ENCODE results near the gene NHLRC1.

Gene NHLRC1

DNA sequence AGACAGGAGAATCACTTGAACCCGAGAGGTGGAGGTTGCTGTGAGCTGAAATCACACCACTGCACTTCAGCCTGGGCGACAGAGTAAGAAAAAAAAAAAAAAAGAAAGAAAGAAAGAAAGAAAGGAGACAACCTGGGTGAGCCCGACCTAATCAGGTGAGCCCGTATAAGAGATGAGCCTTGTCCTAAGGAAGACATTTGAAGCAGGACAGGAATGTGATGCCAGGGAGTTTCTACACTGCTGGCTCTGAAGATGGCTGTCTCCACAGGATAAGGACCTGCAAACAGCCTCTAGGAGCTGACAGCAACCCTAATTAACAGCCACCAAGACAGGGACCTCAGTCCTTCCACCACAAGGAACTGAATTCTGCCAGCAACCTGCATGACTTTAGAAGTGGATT, 41.9 kb downstream of the NHLRC1 start:
- DNase-seq, result no peak

- DNase-seq, result no peak
Measured at GRCh38 chr6:18078866-18079265, 43.6 kb downstream of the NHLRC1 start.

DNA sequence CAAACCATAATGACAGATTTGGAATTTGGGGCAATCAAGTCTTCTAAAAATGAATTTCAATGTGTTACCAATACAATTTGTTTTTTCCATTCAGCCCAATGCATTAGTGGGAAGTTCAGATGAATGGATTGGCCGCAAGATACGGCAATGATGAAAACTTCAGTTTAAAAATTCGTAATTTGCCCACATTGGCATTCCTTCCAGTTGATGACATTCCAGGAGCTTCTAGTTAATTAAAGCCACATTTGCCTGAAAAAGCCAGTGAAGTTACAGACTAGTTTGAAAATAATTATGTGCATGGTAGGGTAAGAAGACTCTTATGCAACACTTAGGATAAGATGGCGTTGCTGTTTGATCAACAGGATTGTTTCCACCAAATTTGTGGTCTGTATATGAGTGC, 46.2 kb downstream of the NHLRC1 start:
- DNase-seq, result no peak

DNA sequence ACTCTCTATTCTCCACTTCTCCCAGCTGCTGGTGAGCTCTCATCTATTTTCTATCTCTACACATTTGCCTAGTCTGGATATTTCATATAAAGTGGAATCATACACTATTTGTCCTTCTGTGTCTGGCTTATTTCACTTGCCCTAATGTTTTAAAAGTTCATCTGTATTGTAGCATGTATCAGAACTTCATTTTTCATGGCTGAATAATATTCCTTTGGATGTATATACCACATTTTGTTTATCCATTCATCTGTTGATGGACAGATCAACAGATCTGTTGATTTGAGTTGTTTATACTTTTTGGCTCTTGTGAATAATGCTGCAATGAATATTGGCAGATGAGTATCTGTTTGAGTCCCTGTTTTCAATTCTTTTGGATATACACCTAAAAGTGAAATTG, 49.6 kb downstream of the NHLRC1 start:
- DNase-seq, result no peak

DNA sequence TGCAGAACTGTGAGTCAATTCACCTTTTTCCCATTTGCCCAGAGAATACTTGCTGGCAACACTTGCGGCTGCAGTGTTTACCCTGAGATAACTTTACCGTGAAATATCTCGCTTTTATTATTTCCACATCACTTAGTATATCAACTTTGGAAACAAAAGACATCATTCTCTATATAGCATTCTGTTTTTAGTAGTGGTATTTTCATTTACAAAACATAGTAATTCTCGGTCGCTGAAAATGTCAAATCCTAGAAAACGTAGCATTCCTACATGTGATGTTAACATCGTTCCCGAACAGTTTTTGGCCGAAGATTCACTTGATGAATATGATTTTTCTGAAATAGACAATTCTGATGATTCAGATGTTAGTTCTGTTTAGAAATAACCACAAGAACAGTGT, 52.0 kb downstream of the NHLRC1 start:
- DNase-seq, result no peak
